ENCODE results near the gene ALB.

Gene ALB

GRCh38 chr4:73409012-73409862, 5.2 kb downstream of the ALB start:
- DNase-seq, result no peak

- DNase-seq, result no peak
These were observed 6.0 kb downstream of the ALB start for GRCh38 chr4:73409978-73410548.

GRCh38 chr4:73410916-73411730, 7.0 kb downstream of the ALB start:
- DNase-seq, result no peak

- DNase-seq, result no peak
These were observed 7.8 kb downstream of the ALB start for GRCh38 chr4:73411731-73412414.

GRCh38 chr4:73413294-73413755, 9.2 kb downstream of the ALB start:
- DNase-seq, result no peak

- DNase-seq, result no peak
These were observed 10.8 kb downstream of the ALB start for GRCh38 chr4:73414936-73415271.

- DNase-seq, result no peak
These were observed 11.7 kb downstream of the ALB start for GRCh38 chr4:73415807-73416238.

- no peak for DNase-seq
These were observed 12.5 kb downstream of the ALB start for GRCh38 chr4:73416423-73417087.

- no peak for DNase-seq
These were observed 13.3 kb downstream of the ALB start for GRCh38 chr4:73417342-73417741.

GRCh38 chr4:73417973-73418372, 13.9 kb downstream of the ALB start:
- DNase-seq, result no peak

GRCh38 chr4:73418677-73419076, 14.6 kb downstream of the ALB start:
- no peak for DNase-seq

GRCh38 chr4:73419106-73420038, 15.3 kb downstream of the ALB start:
- no peak for DNase-seq

GRCh38 chr4:73420615-73421014, 16.5 kb downstream of the ALB start:
- no peak for DNase-seq

GRCh38 chr4:73421708-73422457, 17.8 kb downstream of the ALB start:
- peak; percentile 25 for DNase-seq

GRCh38 chr4:73422458-73422752, 18.3 kb downstream of the ALB start:
- DNase-seq, result no peak

GRCh38 chr4:73423184-73423583, 19.1 kb downstream of the ALB start:
- DNase-seq, result no peak

- no peak for DNase-seq
These were observed 22.6 kb downstream of the ALB start for GRCh38 chr4:73426666-73427065.

GRCh38 chr4:73429118-73429517, 25.0 kb downstream of the ALB start:
- DNase-seq, result no peak

- DNase-seq, result no peak
These were observed 25.9 kb downstream of the ALB start for GRCh38 chr4:73429826-73430587.

- no peak for DNase-seq
These were observed 27.7 kb downstream of the ALB start for GRCh38 chr4:73431813-73432168.
